HG02759 (cell line): ENCODE data around the gene SRRM2.
A peak's percentile ranks its signal among the peaks of the same experiment; 100 is the strongest.

ENCODE experiments used
- ATAC-seq: cut with Tn5 transposase; IDR thresholded peaks from one replicate; pipeline ENCODE4 v1.9.1; 2021; ENCODE audit warnings: mild to moderate bottlenecking, moderate library complexity; ENCODE audit not compliant: unreplicated experiment

Gene SRRM2

GRCh38 chr16:2775131-2775716 is 22.8 kb downstream of the SRRM2 start:
- ATAC-seq, result no peak

- no peak for ATAC-seq
Observed at GRCh38 chr16:2775765-2776499, 23.5 kb downstream of the SRRM2 start.

GRCh38 chr16:2776500-2777139 is 24.2 kb downstream of the SRRM2 start:
- ATAC-seq, result peak; percentile 44

- peak; percentile 83 for ATAC-seq
Observed at GRCh38 chr16:2777231-2777902, 24.9 kb downstream of the SRRM2 start, which contains the start of gene ELOB. Gene ELOB (minus strand): TSS chr16:2777280. CDS start chr16:2777239, 41 bp downstream.

- ATAC-seq, result no peak
Observed at GRCh38 chr16:2777903-2778629, 25.6 kb downstream of the SRRM2 start.

GRCh38 chr16:2778630-2778958 is 26.2 kb downstream of the SRRM2 start:
- ATAC-seq, result no peak

- ATAC-seq, result no peak
Observed at GRCh38 chr16:2779151-2779920, 26.9 kb downstream of the SRRM2 start.

GRCh38 chr16:2779978-2780898 is 27.8 kb downstream of the SRRM2 start:
- no peak for ATAC-seq

- no peak for ATAC-seq
Observed at GRCh38 chr16:2782583-2783351, 30.3 kb downstream of the SRRM2 start.

GRCh38 chr16:2783581-2784357 is 31.3 kb downstream of the SRRM2 start:
- no peak for ATAC-seq

- ATAC-seq, result no peak
Observed at GRCh38 chr16:2784358-2785100, 32.1 kb downstream of the SRRM2 start.

GRCh38 chr16:2785101-2785991 is 32.9 kb downstream of the SRRM2 start:
- no peak for ATAC-seq

GRCh38 chr16:2786061-2786825 is 33.8 kb downstream of the SRRM2 start:
- no peak for ATAC-seq

GRCh38 chr16:2786826-2787151 is 34.4 kb downstream of the SRRM2 start:
- ATAC-seq, result no peak

- no peak for ATAC-seq
Observed at GRCh38 chr16:2787406-2787805, 35.0 kb downstream of the SRRM2 start, which contains the start of gene PRSS33. Gene PRSS33 (minus strand): TSS chr16:2787560. CDS start chr16:2786547, 1,013 bp downstream.
